Stimulated activated CD4-positive, alpha-beta T cell treated with anti-CD3 and anti-CD28 coated beads, Interleukin-1b, Interleukin-23, amount 100 ng/mL, for 48 hours (primary cell): Measurements from ENCODE around the gene HCAR2.
"Not testable (repeated sequence)": the region's sequence is repeated elsewhere in the genome, so short reads cannot be mapped to it uniquely, and the experiment has no call there.

Source experiments
- DNase-seq: peaks from one replicate; pipeline ENCODE4 v3.0.0-alpha.2; 2020

The HCAR2 gene

GRCh38 chr12:122661246-122661645, 41.9 kb downstream of the HCAR2 start:
- no peak for DNase-seq

GRCh38 chr12:122659579-122659978, 43.6 kb downstream of the HCAR2 start:
- DNase-seq = no peak

GRCh38 chr12:122656298-122656697, 46.9 kb downstream of the HCAR2 start:
- DNase-seq = no peak

- not testable (repeated sequence) for DNase-seq
Observed at GRCh38 chr12:122653291-122653690, 49.9 kb downstream of the HCAR2 start.

GRCh38 chr12:122651520-122652224, 51.5 kb downstream of the HCAR2 start:
- DNase-seq = no peak
